ENCODE data around the gene ARHGEF9. TPM values are rescaled to one million over a fixed set of nuclear protein-coding genes. Genes with fewer than 3 reads are reported as not detected.
"Not testable (repeated sequence)": the region's sequence is repeated elsewhere in the genome, so short reads cannot be mapped to it uniquely, and the experiment has no call there.

Gene ARHGEF9
- total RNA-seq (2014; rRNA removed; shearing (Covaris generic)), result 9.1 and 16.1 TPM in 2 replicates

DNA sequence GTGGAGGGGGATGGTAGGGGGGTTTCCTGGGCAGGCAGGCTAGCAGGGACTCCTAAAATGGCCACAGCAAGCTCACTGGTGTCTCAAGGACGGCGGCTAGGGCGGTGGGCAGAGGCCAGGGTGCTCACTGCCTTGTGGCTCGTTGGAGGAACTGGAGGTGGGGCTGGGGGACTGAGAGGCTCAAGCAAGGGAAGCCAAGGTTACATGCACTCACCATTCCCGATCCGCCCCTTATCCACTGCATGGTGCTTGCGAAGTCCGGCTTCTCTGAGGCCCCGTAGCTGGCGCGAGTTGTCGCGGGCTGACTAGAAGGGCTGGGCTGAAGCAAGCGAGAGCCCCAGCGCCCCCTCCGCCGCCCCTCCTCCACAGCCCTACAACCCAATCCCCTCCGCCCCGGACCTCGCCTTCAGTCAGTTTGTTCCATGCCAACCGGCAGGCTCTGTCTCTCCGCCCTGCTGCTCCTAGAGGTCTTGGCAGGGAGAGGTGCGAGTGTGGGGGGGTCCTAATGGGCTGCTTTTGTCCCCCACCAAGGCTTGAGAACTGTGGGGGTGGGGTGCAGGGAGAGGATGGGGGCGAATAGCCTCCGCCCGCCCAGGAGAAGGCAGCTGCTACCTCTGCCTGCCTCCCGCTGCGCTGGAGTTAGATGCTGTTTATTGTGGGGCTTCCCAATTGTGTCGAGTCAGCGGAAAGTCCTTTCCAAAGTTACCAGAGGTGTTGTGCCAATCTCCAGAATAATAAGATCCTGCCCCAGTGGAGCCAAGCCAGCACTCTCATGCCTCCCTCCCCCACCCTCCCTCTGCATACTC lies at the start of gene ARHGEF9:
ARHGEF9 (minus strand) TSS at position 313 of the 806 bp plus-strand sequence; CDS start at position 244, 69 bp downstream.
- no peak for DNase-seq (ENCODE audit: low spot score)

DNA sequence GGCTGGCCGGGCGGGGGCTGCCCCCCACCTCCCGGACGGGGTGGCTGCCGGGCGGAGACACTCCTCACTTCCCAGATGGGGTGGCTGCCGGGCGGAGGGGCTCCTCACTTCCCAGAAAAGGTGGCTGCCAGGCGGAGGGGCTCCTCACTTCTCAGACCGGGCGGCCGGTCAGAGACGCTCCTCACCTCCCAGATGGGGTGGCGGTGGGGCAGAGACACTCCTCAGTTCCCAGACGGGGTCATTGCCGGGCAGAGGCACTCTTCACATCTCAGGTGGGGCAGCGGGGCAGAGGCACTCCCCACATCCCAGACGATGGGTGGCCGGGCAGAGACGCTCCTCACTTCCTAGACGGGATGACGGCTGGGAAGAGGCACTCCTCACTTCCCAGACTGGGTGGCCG lies 40.4 kb upstream of the ARHGEF9 start:
- DNase-seq (ENCODE audit: low spot score), result not testable (repeated sequence)

DNA sequence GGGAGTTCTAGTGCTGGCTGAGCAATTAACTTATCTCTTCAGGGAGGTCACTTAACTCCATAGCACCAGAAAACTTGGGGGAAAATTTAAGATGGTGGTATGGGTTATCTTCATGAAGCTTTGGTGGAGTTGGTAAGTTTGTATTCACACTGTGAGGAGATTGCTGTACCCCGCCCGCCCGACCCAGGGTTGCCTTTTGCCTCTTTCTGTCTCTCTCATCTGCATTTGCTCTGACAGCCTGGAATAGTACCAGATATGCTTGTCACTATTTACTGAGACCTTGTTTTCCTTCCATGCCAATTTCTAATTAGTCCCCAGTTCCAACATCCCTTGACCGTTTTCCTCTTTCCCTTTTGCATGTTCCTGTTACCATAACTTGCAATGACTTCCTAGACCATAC lies 33.1 kb upstream of the ARHGEF9 start:
- DNase-seq (ENCODE audit: low spot score), result no peak

DNA sequence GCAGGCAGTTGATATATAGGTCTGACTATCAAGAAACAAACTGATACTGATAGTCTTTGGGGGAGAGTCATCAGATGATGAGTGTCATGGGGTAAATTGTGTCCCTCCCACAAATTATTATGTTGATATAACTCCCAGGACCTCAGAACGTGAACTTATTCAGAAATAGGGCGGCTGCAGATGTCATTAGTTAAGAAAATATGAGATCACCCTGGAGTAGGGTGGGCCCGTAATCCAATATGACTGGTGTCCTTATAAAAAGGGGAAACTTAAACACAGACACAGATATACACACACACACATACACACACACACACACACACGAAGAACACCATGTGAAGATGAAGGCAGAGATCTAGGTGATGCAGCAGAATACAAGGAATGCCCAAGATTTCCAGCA lies 32.7 kb upstream of the ARHGEF9 start:
- DNase-seq (ENCODE audit: low spot score), result no peak

DNA sequence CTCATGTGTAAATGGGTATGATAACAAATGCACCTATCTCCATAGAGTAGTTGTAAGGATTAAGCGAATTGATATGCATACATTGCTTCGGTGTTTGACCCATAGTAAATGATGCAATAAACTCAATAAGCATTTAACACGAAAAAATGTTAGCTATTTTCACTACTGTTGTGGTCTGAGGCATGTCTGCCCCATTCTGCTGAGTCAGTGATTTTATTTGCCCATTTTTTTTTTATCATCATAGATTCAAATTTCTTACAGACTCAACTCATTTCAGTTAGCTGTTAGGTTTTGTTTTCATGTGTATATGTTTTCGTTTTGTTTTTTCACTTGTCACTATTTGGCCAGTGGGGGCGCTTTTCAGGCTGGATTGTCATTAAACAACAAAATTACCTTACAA lies 27.8 kb upstream of the ARHGEF9 start:
- DNase-seq (ENCODE audit: low spot score), result no peak

DNA sequence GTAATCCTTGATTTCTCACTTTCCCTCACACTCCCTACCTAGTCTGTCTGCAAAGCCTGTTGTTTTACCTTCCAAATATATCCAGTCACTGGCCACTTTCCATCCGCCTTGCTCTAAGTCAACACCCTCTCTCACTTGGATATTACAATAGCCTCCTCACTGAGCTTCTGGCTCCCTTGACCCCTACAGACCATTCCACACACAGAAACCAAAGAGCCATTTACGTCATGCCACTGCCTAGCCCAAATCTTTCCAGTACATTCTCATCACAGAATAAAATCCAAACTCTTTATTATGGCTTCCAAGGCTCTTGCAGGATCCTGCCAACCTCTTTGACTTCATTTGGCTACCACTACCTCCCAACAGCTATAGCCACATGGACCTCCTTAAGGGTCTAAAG lies 25.7 kb upstream of the ARHGEF9 start:
- no peak for DNase-seq (ENCODE audit: low spot score)

DNA sequence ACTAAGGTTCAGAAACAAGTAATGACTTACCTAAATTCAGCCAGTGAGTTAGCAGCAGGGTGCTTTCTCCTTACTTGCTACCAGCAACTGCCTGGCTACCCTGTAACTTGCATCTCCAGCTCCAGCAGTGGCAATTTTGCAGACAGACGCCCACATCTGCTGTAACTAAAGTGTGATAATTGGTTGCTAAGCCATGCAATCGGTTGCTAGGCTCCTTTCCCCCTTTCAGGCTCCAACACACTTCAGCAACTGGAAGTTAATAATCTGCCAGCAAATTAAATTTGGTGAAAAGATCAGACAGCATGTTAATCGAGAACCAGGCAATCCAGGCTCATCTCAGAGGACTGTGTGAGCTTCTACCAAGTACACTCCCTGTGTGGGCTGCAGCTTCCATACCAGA lies 24.2 kb upstream of the ARHGEF9 start:
- no peak for DNase-seq (ENCODE audit: low spot score)

DNA sequence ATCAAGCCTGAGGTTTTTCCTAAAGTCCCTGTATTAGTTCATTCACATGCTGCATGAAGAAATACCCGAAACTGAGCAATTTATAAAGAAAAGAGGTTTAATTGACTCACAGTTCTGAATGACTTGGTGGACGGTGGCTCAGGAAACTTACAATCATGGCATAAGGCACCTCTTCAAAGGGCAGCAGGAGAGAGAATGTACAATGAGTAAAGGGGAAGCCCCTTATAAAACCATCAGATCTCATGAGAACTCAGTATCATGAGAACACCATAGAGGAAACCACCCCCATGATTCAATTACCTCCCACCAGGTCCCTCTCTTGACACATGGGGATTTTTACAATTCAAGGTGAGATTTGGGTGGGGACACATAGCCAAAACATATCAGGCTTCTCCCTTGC lies 10.4 kb upstream of the ARHGEF9 start:
- DNase-seq (ENCODE audit: low spot score), result not testable (repeated sequence)

DNA sequence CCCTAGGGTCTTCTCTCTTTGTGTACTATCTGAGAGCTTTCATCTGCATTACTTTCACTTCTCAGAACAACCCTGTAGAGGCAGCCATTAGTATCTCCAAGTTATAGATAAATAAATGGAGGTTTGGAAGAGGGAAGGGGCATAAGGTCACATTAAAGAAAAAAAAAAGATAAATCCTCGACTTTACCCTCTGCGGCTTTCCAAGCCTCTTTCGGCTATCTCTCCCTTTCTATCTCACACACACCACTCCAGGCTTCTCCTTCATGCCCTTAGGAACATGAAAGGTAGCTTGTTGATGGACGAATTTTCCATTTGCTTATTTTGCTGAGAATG lies 660 bp upstream of the ARHGEF9 start:
- no peak for DNase-seq (ENCODE audit: low spot score)

DNA sequence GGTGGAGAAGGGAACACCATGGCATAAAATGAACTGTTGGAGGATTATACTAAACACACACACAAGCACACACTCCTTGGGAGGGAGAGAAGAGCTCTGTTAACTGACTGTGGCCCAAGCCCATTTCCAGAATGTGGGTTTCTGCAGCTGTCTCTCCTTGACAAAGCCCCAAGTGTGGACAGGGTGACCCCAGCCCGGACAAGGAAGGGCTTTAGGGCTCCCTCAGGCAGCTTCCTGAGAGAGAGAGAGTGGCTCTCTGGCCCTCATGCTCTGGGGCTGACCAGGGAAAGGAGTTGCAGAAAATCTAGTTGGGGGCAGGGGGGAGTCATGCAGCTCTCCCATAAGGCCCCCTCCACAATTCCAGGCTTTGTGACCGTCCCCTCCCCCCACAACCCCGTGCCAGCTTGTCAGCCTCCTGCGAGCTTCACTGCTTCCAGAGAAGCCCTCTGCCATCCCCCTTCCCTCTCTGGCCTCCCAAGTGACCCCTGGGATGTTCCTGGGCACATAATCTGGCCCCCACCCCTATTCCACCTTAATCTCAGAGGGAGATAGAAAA lies 590 bp downstream of the ARHGEF9 start:
- DNase-seq (ENCODE audit: low spot score), result no peak

DNA sequence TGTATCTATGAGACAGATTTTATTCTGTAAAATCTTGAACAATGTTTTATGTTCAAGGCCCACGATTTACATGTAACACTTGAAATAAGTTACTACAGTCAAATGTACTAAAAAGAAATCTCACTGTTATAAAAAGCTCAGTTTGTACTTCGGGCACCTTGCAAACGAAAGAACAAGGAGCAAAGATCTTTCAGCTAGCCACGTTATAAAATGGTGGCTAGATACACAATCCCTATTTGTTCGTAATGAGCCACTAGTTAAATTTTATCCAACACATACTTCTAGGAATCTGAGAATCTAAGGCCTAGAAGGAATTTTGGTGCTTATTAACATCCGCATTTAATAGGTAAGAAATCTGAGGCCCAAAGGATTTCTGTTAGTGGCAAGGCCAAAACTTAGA lies 2.5 kb downstream of the ARHGEF9 start:
- DNase-seq (ENCODE audit: low spot score), result no peak

DNA sequence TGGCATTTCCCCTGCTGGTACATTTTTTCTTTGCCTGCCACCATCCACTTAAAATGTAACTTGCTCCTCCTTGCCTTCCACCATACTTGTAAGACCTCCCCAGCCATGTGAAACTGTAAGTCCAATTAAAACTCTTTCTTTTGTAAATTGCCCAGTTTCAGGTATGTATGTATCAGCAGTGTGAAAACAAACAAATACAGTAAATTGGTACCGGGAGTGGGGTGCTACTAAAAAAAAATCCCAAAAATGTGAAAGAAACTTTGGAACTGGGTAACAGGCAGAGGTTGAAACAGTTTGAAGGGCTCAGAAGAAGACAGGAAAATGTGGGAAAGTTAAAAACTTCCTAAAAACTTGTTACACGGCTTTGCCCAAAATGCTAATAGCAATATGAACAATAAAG lies 16.3 kb downstream of the ARHGEF9 start:
- no peak for DNase-seq (ENCODE audit: low spot score)

DNA sequence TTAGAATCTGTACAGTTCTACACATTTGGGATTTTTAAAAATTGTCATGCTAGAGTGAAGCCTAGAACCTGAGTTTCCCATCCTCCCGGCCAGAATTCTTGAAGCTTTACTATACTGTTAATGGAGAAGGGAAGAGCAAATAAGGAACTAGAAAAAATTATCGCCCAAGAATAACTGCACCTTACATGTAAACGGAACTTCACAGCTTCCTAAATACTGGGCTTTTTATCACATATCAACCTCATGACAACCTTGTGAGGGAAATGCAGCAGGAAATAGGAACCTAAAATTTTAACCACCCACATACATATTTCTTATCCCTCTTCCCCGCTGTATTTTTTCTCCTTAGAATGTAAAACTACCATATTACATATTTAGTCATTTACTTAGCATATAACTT lies 19.3 kb downstream of the ARHGEF9 start:
- no peak for DNase-seq (ENCODE audit: low spot score)

DNA sequence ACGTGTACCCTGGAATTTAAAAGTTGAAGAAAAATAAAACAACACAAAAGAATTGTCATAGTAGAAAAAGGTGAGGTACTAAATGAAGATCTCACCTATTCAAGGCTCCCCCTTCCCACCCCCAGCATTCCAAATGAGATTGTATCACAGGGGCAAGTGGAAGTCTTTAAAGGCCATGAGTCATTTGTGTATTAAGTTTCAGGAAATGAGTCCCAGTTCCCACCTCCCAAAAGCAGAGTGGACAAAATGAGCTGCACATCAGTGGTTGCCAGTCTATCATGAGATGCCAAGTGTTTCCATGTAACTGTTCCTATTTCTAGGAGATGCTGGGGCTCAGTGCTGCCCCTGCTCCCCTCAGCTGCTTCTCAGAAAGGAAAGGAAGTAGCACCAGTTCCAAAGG lies 20.1 kb downstream of the ARHGEF9 start:
- DNase-seq (ENCODE audit: low spot score), result peak; percentile 14

DNA sequence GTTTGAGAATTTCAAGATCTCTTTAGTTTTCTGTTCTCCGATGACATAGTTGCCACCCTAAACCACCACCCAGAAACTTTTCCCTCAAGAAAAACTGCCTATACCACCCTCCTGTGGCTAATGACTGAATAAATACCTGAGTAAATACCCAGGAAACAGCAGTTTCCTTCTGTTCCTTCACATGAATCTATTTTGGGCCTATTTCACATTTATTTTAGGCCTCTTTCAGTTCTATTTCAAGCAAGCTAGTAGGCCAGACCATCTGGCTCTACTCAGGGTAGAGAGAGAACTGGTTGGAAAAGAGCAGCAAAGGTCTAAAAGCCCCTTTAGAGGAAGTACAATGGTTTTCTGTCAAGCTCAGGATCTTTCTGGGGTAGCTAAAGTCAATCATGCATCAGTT lies 23.4 kb downstream of the ARHGEF9 start:
- no peak for DNase-seq (ENCODE audit: low spot score)

DNA sequence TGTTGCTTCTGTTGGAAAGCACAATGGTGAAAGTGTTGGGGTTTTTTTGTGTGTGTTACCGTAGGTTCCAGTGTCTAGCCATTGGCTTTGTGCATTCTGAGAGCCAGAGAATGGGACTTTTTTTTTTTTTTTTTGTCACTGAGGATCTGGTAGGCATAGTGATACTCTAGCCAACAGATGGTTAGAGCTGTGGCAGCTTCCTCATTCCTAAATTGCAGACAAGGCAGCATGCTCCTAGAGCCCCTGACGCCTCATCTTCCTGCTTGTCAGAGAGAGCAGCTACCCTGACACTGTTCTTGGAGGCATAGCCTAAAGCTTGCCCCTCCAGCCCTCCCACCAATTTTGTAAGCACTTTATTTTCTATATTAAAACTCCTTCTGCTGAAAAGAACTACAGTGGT lies 27.0 kb downstream of the ARHGEF9 start:
- DNase-seq (ENCODE audit: low spot score), result no peak

DNA sequence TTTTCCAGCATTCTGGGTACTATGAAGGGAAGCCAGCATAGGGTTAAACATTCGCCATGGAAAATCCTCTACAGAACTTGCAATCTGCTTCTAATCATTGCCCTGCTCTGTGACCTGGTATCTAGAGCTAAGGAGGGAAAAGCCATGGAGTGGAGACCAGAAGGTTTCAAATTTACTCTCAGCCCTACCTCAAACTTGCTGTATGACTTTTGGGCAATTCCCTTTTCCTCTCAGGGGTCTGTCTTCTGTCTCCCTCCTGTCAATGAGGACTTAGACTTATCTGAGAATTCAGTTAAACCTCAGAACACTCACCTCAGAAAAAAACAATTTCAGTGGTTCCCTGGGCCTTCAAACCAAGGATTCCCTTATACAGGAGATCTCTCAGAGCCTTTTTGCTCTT lies 29.1 kb downstream of the ARHGEF9 start:
- no peak for DNase-seq (ENCODE audit: low spot score)

DNA sequence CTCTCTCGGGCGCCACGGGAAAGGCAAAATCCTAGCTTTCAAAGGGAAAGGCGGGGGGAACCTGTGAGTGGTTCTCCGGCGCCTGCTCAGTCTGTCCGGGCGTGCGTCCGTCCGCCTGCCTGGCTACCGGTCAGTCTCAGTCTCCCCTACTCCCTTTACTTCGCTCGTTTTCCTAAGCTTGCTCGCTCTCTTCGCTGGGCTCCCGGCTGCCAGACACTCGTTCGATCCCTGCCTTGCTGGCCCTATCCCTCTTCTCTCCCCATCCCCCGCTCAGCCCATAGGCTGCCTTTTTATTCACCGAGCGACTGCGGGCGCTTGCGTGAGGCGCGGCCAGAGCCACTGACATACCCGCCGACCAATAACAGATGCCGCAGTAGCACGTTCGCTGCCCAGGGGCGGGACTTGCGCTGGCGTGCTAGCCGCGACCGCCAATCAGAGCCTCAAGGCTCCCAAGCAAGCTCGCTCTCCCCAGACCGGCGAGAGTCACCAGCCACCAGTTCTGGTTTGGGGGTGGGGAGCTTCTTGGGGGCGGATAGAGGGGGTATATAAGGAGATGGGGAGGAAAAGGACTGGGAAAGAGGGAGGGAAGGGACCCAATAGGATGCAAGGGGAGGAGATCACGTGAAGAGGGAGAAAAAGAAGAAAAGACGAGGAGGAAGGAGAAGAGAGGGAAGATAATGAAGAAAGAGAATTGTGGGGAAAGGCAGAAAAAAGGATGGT lies 30.0 kb downstream of the ARHGEF9 start:
- peak; percentile 94 for DNase-seq (ENCODE audit: low spot score)

DNA sequence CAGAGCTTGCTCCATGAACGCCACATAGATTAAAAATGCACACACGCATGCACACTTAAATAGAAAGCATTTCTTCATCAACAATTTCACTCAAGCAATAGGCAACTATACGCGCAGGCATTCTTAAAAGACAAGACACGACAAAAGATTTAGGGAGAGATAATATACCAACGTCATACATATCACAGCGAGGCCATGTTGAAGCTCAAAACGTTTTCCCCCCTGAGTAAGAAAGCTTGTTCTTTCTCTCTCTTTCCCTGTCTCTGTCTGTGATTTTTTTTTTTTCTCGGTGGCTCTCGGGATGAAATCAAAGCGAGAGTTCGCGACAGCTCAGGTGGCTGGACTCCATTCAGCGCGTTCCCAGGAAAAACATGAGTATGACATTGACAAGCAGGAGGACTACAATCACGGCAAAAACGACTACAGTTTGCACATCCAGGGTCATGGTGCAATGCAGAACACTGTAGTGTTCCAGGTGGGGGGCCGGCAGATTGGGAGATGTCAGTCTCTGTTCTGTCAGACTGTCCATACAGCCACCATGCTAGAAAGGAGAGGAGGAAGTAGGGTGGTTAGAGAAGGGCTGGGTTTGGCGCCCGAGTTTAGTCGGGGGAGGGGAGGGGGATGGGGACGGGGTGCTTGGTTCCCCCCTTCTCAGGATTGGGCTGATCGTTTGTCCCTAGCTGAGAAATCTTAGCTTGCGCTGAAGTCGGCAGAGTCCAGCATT lies 30.7 kb downstream of the ARHGEF9 start:
- DNase-seq (ENCODE audit: low spot score), result peak; percentile 2

DNA sequence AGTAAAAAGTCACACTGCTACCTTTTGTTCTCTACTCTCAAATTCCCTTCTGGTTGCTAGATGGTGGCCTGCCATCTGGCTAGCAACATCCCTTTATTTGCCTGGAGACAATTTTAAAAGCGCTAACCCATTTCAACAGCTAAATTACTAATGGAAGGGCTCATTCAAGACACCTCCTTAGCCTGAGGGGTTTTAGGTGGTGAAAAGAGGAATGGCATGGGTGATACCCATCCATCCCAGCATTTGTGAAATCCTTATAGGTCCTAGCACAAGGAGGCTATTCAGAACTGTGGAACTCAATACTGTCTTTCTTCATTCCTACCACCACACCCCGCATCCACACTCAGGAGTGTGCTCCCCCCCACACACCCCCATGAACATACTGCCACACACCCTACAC lies 33.5 kb downstream of the ARHGEF9 start:
- DNase-seq (ENCODE audit: low spot score), result no peak

DNA sequence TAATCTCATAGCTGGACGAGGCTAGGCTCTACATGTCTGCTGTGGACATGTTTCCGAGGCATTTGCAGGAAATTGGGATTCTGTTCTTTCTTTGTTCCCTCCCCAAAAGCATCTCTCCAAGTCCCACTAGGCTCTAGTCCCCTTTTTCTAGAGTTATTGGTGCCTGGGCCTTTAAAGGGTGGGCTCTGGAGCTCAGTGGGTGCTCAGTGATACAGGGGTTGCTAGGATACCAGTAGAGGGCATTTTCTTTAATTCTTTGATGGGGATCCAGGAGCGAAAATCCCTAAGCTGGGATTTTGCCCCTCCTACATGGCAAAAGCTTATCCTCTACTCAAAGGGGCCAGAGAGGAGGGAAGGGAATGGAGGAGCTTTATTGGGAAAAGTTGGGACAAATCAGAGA lies 34.2 kb downstream of the ARHGEF9 start:
- DNase-seq (ENCODE audit: low spot score), result no peak

DNA sequence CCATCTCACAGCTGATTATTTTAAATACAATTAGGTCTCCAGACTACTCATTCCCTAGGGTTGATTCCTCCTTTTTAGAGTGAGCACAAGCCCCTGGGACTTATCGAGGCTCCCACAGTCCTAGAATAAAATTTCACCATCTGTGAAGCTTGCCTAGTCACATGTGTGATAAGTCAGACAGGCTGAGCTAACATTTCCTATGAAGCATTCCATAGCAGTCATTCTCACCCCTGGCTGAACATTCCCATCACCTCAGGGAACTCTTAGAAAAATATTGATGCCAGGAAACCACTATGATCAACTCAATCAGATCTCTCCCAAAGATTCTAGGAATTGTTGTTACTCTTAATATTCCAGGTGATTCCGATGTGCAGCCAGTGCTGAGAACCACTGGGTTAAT lies 37.7 kb downstream of the ARHGEF9 start:
- no peak for DNase-seq (ENCODE audit: low spot score)

Measured in H4 (cell line).